ENCODE results near the gene KRTAP10-1.
"Not testable (repeated sequence)": the region's sequence is repeated elsewhere in the genome, so short reads cannot be mapped to it uniquely, and the experiment has no call there.

Gene KRTAP10-1

DNA sequence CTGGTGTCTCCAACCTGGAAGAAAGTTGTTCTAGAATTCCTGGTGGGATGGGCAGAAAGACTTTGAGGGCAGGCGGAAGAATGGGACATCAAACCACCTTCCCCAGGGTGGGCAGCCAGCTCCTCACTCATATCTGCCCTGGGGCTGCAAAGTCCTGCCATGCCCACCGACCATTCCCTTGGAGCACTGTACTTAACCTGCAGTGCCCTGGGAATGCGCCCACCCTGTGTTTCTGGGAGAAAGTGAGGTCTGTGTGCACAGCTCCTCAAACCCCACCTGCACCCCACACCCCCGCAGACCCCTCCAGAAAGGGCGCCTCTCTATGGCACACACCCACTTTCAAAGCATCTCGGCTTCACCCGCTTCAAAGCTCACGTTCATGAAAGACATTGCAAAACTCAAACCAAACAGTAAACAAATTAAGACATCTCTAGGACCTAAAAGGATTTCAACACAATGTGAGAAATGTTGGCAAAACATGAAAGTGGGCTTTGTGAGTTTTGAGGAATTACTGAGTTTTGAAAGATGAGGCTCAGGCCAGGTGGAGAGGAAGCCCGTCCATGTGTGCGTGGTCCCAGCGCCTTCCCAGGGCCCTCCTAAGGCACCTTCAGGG lies 25.1 kb downstream of the KRTAP10-1 start:
- DNase-seq = no peak

DNA sequence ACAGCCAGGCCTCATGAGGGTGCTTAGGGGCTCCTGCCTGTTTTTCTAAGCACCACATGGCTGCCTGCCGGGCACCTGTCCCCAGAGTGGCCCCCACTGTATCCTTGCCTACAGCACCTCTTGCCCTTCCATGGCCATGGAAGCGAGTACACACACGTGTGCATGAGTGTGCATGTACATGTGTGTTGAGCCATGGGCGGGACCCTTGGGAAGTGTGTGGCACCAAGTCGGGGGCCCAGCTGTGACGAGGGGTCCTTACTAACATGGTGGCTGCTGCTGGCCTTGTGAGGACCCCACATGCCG lies 25.8 kb downstream of the KRTAP10-1 start:
- no peak for DNase-seq

DNA sequence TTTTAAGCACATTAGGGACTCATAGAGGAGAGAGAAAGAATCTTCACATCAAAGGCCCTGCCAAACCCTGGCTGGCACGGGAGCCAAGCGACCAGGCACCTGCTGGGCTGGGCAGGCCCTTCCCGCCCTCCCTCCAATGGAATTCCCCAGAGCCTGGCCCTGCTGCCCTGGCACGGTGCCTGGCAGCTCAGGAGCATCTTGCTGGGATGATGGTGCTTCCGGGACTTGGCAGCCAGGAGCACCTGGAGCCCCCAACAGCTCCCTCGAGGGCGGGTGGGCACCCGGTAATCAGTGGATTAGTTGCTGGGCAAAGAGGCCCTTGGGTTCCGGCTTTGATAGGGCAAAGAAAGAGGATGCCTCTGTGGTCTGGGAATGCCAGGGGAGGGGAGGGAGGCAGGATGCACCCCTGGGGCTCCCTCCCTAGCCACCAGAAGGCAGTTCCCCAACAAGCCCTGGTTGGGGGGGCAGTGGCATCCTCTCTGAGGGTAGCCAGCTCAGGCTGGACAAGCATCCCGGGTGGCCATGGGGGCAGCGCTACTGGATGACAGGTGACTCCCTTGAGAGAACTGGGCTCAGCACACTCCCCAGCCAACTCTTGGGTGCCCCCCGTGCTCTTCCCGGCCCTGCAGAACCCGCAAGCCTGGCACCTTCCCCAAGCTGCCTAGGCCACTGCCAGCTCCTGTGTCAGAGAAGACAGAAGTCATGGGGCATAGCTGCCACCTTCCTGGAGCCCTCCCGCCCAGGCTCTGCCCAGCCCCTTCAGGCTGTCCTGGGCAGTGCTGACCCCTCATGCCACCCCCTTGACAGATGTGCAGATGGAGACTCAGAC lies 26.4 kb downstream of the KRTAP10-1 start:
- DNase-seq = no peak

DNA sequence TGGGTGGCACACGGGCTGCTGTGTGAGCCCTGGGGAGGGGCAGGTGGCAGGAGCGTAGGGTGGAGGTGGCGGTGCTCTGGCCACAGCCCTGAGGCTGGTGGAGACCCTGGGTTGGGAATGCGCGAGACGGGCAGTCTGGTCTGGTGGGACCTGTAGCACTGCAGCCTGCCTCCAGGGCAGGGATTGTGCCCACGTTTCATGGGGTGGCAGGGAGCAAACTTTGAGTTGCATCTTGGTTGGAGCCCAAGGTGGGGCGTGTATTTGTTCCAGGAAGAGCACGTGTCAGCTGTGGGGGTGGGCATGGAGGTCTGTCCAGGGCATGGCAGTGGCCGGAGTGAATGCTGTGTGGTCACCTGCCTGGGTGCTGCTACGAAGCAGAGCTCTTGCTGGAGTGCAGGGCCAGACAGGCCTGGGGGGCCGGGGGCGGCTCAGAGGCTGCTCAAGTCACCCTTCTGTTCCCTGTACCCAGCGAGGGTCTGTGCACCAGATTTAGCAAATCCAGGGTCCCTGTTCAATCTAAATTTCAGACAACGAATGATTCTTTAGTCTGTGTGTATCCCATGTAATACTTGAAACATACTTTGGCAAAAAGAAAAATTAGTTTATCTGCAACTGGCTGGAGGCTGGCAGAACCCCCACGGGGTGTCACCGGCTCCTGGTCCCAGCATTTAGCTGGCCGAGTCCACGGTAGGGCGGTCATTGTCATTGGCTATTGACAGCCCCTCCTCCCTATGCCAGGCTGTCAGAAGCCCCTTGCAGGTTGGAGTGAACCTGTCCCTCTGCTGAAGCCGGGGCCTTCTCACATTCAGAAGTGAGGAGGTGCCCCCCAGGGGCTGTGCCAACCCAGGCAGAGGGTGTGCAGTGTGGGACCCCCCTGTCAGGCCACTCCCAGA lies 27.3 kb downstream of the KRTAP10-1 start:
- no peak for DNase-seq

DNA sequence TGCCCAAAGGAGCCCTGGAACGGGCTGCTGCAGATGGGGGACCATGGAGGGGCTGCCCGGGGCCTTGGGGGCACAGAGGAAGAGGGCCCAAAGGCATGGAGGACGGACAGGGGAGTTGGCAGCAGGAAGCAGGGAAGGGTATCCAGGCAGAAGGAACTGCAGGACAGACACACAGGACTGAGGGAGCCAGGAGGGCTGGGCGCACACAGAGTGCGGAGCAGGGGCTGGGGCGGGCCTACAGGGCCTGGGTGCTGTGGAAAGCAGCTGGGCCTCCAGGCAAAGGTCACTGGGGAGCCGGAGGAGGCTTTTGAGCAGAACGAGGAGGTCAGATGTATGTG lies 28.1 kb downstream of the KRTAP10-1 start:
- DNase-seq = no peak

DNA sequence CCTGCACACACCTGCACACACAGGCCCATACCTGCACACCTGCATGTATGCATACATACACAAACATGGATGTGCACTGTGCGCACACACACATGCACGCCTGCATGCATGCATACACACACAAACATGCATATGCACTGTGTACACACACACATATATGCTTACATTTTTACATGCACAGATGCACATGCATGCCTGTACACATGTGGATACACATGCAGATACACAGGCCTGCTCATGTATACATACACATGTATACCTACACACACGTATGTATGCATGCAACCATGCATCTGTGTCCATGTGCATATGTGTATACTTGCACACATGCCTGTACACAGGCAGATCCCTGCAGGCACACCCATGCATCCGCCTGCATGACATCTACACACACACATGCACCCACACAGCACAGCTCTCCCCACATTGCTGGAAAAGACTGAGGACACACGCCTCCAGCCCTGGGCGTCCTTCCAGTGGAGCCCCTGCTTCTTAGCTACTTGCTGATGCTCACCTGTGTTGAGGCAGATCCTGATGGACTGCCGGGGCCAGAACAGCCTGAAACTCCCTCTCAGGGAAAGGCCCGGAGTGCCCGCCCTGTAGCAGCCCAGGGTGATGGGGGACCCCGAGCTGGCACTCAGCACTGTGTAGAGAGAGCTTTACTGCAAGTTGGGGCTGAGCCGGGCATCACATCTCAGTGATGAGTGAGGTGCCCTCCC lies 28.6 kb downstream of the KRTAP10-1 start:
- no peak for DNase-seq

DNA sequence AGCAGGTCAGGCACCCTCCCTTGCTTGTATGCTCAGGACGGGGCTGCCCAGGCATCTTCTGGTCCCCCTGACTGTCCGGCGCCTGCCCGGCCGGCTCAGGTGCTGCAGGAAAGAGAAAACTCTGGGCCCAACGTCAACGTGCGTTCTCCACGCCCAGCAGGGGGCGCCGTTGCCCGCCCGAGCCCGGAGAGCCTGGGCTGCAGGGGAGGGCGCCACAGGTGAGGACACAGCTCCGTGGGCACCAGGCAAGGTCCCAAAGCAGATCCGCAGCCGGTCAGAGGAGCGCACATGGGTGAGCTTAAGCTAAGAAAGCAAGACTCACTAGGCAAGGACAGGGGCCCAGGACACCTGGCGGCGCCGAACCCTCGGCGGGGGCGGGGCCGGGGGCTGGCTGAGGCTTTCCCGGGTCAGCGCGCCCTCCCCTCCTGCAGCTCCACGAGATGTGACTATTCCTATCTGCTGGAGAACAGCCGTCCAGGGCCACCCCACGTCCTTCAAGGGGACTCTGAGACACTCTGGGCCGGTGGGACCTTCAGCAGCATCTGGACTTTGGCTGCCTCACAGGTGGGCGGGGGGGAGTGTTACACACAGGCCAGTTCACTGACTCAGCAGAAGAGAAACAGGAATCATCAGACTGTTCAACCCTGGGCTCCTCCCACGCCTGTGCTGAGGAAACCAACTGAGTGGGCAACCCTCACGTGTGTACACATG lies 29.3 kb downstream of the KRTAP10-1 start:
- DNase-seq = no peak

DNA sequence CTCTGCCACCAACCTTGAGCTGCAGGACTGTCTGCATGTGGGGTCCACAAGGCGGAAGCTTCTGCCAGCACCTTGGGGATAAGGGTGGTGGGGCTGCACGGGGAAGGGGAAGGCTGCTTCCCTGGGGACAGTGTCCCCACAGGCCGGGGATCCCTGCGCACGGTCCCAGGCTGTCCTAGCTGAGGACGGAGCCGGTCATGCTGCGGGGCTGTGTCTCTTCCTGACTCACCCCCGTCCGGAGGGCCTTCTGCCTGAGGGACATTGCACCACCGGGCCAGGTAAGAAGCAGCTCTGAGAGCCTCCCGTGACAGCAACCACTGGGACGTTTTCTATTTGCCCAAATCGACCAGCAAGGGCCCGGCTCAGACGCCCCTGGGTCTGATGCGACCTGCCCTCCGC lies 29.9 kb downstream of the KRTAP10-1 start:
- no peak for DNase-seq

DNA sequence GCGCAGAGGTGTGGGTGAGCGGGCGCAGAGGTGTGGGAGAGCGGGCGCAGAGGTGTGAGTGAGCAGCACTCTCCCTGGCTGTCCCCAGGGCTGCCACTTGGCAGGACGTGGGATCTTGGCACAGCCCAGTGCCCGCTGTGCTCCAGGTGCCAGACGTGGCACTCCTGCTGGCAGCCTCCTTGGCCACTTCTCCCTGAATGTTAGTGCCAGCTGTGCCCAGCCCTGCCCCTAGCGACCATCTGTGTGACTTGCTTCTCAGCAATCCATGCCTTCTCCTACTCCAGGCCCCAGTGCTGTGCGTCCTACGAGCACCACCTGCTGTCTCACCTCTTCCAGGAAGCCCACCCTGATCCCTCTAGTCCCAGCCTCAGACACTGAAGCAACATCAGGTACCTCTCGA lies 30.5 kb downstream of the KRTAP10-1 start:
- DNase-seq = no peak

DNA sequence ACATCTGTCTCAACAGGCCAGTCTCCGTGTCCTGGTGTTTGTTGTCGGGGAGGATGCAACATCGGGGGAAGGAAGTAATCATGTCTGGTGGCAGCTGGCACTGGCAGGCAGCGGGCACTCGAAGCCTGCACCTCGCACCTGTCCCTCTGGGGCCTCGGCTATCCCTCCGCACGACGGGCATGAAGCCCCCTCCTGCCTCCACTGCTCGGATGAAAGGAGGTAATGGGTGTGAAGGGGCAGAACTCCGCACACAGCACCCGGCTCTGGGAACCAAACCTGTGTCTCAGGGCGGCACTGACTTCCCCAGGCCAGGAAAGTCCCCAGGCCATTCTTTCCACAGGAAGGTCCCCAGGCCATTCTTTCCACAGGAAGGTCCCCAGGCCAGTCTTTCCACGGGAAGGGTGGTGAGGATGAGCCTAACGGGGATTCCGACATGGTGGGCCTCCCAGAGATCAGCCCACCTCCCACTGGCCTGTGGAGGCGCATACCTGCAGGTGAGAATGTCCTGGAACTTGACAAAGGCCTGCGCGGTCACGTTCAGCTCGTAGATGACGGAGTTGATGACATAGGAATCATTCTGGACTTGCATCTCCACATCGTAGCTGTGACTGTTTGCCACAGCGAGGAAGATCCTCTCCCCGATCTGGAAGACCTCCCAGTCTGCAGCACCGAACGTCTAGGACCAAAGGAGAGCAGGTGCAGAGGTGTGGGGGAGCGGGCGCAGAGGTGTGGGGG lies 31.1 kb downstream of the KRTAP10-1 start:
- no peak for DNase-seq

DNA sequence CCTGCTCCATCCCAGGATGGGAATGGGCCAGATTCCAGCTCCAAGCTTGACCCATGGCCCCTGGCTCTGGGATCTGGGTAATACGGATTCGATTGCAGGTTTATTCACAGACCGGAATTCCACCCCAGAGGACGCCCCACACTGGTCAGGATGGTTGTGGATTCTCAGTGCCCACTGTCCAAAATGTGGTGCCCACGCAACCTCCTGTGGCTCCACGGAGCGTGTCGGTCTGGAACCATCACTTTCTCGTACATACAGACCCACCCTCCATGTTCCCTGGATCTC lies 31.6 kb downstream of the KRTAP10-1 start:
- no peak for DNase-seq

DNA sequence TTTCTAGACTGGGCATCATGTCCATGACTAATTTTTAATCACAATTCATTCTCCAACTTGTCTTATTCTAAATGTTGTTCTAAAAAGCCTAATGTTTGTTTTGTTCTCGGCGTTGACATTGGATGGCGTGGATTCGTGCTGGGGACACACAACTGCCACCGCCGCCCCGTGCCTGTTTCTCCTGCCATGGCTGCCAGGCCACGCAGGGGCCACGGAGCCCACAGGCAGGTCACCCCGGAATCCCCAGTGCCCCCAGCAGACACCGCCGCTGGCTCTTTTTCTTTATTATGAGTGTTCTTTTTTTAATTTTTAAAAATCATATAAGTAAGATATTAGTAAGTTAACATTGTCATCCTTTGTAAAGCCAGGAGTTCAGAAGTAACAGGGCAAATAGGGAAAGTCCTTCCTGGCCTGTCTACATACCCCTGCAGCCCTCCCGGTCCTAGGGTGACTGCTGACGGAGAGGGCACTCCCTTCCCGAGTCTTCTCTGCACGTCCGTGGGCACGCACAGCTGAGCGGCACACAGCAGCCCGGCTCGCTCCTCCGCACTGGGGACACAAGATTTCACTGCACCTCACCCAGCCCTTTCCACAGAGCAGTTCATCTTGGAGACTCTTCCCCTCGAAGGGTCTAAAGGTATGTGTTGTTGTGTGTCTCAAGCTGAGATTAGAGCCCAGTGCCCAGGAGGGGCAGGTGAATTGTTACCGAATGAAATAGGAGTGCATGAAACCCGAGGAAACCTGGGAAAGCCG lies 32.1 kb downstream of the KRTAP10-1 start:
- DNase-seq = no peak

DNA sequence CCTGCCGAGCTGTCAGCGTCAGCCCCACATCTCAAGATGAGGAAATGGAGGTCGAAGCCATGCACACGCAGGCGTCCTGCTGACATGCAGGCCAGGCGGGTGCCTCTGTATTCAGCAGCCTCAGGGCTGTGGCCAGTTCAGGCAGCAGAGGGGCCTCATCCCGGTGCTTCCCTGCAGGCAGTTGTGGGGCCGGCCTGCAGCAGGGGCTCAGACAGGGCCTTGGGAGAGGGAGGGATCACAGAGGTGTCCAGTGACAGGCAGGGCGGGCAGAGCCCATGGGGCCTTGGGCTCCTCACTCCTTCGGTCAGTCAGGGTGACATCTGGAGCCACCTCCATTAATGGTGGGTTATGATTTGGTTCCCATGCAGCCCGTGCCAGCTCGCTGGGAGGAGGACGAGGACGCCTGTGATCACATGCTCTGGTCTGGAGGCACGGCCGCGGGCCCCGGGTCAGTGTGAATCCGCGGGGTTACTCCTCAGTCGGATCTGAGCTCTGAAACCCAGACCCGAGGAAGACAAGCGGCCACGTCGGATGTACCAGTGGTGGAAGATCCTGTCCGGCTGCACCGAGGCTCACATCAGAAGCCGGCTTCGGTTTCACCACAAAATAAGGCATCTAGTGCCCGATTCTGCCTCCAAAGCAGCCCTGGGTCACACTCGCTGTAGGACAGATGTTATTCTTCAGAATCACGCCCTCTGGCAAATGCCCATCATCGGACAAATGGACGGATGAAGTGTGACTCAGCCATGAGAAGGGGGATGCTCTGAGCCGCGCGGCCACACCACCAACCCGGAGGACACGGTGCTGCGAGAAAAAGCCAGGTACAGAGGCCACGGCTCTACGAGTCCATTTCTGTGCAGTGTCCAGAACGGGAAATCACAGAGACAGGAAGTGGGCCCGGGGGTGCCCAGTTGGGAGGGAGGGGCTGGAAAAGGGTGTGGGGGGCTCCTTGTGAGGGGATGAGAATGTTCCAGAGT lies 33.4 kb downstream of the KRTAP10-1 start:
- DNase-seq = no peak

DNA sequence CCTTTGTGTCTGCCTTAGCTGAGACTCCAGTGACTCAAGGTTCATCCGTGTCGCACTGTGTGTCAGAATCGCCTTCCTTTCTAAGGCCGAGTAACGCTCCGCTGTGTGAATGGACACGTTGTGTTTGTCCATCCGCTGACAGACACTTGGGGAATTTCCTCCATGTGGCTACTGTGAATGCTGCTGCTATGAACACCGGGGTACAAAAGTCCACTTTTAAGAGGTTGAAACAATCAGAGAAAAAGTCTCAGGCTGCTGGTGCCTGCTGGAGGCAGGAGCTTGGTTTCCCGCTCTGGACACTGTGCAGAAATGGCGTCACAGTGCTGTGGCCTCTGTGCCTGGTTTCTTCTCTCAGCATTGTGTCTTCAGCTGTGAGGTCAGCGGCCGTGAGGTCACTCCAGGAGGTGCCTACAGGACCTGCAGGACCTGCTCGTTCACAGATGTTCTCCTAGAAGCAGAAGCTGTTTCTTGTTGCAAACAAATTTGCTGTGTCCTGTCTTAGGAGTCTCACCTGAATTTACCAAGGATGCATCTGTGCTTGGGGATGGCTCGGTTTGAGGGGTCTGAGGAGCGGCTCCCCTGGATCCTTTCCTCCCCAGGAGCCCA lies 34.2 kb downstream of the KRTAP10-1 start:
- no peak for DNase-seq

DNA sequence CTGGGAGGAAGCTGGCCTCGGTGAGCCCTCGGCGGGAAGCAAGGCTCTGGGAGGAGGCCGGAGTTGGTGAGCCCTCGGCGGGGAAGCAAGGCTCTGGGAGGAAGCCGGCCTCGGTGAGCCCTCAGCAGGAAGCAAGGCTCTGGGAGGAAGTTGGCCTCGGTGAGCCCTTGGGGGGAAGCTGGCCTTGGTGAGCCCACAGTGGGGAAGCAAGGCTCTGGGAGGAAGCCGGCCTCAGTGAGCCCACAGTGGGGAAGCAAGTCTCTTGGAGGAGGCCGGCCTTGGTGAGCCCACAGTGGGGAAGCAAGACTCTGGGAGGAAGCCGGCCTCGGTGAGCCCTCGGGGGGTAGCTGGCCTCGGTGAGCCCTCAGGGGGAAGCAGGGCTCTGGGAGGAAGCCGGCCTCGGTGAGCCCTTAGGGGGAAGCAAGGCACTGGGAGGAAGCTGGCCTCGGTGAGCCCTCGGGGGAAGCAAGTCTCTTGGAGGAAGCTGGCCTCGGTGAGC lies 36.0 kb downstream of the KRTAP10-1 start:
- no peak for DNase-seq

DNA sequence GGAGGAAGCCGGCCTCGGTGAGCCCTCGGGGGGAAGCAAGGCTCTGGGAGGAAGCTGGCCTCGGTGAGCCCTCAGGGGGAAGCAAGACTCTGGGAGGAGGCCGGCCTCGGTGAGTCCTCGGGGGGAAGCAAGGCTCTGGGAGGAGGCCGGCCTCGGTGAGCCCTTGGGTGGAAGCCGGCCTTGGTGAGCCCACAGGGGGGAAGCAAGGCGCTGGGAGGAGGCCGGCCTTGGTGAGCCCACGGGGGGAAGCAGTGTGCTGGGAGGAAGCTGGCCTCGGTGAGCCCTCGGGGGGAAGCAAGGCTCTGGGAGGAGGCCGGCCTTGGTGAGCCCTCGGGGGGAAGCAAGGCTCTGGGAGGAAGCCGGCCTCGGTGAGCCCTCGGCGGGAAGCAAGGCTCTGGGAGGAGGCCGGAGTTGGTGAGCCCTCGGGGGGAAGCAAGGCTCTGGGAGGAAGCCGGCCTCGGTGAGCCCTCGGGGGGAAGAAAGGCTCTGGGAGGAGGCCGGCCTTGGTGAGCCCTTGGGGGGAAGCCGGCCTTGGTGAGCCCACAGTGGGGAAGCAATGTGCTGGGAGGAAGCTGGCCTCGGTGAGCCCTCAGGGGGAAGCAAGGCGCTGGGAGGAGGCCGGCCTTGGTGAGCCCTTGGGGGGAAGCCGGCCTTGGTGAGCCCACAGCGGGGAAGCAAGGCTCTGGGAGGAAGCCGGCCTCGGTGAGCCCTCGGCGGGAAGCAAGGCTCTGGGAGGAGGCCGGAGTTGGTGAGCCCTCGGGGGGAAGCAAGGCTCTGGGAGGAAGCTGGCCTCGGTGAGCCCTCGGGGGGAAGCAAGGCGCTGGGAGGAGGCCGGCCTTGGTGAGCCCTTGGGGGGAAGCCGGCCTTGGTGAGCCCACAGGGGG lies 36.7 kb downstream of the KRTAP10-1 start:
- not testable (repeated sequence) for DNase-seq

DNA sequence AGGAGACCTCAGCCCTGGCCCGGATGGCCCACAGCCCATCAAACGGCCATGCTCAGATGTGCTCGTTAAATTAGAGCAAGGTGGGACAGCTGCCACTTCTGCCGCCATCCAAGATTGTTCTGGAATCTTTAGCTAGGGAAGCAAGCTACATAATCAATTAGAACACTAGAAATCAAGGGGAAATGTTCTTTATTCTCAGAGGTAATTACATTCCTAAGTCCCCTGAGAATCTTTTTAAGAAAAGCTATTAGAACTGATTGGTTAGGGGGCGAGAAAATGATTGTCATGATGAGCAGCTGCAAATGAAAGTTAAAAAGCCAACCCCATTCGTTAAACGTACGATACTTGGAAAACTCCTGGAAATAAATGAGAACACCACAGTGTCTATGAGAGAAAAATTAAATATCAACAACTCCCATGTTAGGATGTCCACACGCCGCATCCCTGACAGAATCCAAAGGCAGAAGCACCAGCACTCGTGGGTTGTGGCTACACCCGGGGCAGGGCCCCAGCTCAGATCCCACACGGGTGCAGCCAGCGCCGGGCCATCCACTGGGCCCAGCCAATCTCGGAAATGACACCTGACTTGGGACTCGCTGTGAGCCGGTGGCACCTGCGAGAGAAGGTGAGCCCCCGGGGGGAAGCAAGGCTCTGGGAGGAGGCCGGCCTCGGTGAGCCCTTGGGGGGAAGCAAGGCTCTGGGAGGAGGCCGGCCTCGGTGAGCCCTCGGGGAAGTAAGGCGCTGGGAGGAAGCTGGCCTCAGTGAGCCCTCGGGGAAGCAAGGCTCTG lies 37.6 kb downstream of the KRTAP10-1 start:
- no peak for DNase-seq

DNA sequence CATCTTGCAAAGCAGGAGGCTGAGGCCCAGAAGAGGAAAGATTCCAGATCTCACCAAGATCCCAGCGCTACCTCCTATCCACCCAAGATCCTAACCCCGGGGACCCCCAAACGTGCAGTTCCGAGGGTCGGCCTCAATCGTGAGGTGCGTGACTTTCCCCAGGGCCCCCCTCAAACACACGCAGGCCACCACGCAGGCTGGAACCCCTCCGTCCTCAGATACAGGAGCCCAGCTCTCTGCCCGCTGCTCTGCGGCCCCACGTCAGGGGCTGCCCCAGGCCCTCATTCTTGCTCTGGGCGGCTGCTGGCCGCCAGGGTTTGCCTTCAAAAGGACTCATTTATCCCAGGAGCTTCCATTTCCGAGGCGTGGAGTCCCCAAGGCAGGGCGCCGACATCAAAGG lies 39.9 kb downstream of the KRTAP10-1 start:
- DNase-seq = no peak

All from GOT3 (cell line).